ENCODE data around the gene SND1. TPM values are rescaled to one million over a fixed set of nuclear protein-coding genes. Genes with fewer than 3 reads are reported as not detected.

SND1 gene
- total and polyA plus RNA-seq, 2 of the 4 experiments (the other 2 are of a cell fraction): 154 to 294 TPM

DNA sequence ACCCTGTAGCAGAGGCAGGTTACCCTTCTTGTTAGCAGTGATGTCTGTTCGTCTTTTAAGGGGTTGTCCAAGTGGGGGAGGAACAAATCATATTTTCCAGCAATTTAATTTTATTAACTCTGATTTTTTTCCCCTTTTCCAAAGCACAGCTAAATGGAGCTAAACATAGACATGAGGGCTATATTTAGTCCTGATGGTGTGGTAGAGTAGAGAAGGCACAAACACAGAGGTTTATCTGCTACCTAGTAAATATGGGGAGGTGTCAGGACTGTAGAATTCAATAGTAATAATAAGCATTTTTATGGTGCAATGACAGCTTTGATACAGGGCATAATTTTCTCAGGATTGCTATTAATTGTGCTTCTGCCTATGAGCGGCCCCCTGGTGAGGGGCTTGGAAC lies 356.8 kb downstream of the SND1 start:
- H2BK15ac ChIP-seq (ENCODE audit: low read depth, low read length): no peak overlapping the region
- no peak overlapping the region for H3K4ac ChIP-seq (ENCODE audit: low read depth, low read length)
- H2BK120ac ChIP-seq (ENCODE audit: low read depth, low read length): no peak overlapping the region
- no peaks in the 10 kb centered on the region for H3K9me3 ChIP-seq (ENCODE audit: control insufficient read depth, insufficient read depth, low read length)
- no CpG with 5 or more reads among the region's 2 CpGs for WGBS, 2 experiments (ENCODE audit: extremely low coverage in 2 of 2, insufficient read length in 1 of 2)
- H3K27ac ChIP-seq (ENCODE audit: insufficient read depth, low read length): no peak overlapping the region
- H3K27me3 ChIP-seq (ENCODE audit: control insufficient read depth, insufficient read depth, low read length): no peaks in the 10 kb centered on the region
- H2AK5ac ChIP-seq (ENCODE audit: low read depth, low read length): no peak overlapping the region
- peaks cover 5% of the 10 kb centered on the region; the same call in 1 of the 2 replicates for H3K4me1 ChIP-seq (ENCODE audit: control insufficient read depth, insufficient read depth, low read length)
- H3K4me3 ChIP-seq (ENCODE audit: insufficient read depth, low read depth, low read length): no peak overlapping the region
- peaks cover 30% of the 10 kb centered on the region for H4K20me1 ChIP-seq (ENCODE audit: insufficient read depth, low read length)
- in situ Hi-C loops (cut with MboI; ENCODE audit: low sequenced_read_pairs) (no loop called here), dilution Hi-C loops (cut with HindIII; ENCODE audit: low sequenced_read_pairs, unreplicated experiment) (no loop called here), intact Hi-C loops (cut with micrococcal nuclease) (no loop called here)
- no peak overlapping the region for H4K91ac ChIP-seq (ENCODE audit: insufficient read depth, low read depth, low read length)
- H2AK9ac ChIP-seq (replicated peaks; ENCODE audit: low read depth, low read length, poor library complexity): no peak overlapping the region
- H2BK20ac ChIP-seq (ENCODE audit: low read depth, low read length): no peak overlapping the region
- peaks cover 19% of the 10 kb centered on the region for H3K9me1 ChIP-seq (ENCODE audit: insufficient read depth, low read length)
- no peak overlapping the region for H3K56ac ChIP-seq (ENCODE audit: extremely low read depth, insufficient read depth, low read length)
- CTCF ChIA-PET: interaction anchor here (0.6 to 1.8 kb wide), 3 partner anchors 11 to 297 kb away, joined by 3 to 4 read pairs (median 3); no protein-coding TSS in a partner anchor
- H3K14ac ChIP-seq (replicated peaks; ENCODE audit: low read depth, low read length): no peak overlapping the region
- H3K23ac ChIP-seq (ENCODE audit: low read depth, low read length): no peak overlapping the region
- peaks cover 7% of the 10 kb centered on the region; the same call in 1 of the 2 replicates for H3K36me3 ChIP-seq (ENCODE audit: control insufficient read depth, insufficient read depth, low read length)
- BruUV-seq (replicated peaks): no TSS peak
- no peak overlapping the region for H4K5ac ChIP-seq (ENCODE audit: low read depth, low read length)
- no peak overlapping the region for H3K18ac ChIP-seq (ENCODE audit: low read depth, low read length)
- H2BK5ac ChIP-seq (ENCODE audit: low read depth, low read length, poor library complexity, severe bottlenecking): no peak overlapping the region
- H2AFZ ChIP-seq (replicated peaks; ENCODE audit: low read length, poor library complexity): no peak overlapping the region
- TF ChIP-seq RFX5 (IDR thresholded peaks at IDR 0.05; ENCODE audit: low read depth, low read length) (no peak), RCOR1 (IDR thresholded peaks at IDR 0.05; ENCODE audit: insufficient replicate concordance, low read length) (no peak), BHLHE40 (IDR thresholded peaks at IDR 0.05; ENCODE audit: low read depth, low read length) (no peak), MXI1 (IDR thresholded peaks at IDR 0.05; ENCODE audit: borderline replicate concordance, low read depth, low read length) (no peak), SMC3 (IDR thresholded peaks at IDR 0.05; ENCODE audit: low read depth, low read length) (no peak), FOS (IDR thresholded peaks at IDR 0.05; ENCODE audit: low read depth, low read length) (no peak), NFE2L2 (IDR thresholded peaks at IDR 0.05; ENCODE audit: low read depth, low read length) (no peak), POLR2A (IDR thresholded peaks at IDR 0.05; ENCODE audit: low read depth, low read length) (no peak), RAD21 (IDR thresholded peaks at IDR 0.05; ENCODE audit: low read length) (no peak), CEBPB (IDR thresholded peaks at IDR 0.05; ENCODE audit: low read depth, low read length) (no peak), MAZ (IDR thresholded peaks at IDR 0.05; ENCODE audit: borderline replicate concordance, low read depth, low read length) (no peak), MAFK (IDR thresholded peaks at IDR 0.05; ENCODE audit: low read depth, low read length) (no peak), CHD1 (IDR thresholded peaks at IDR 0.05; ENCODE audit: low read depth, low read length) (no peak)
- TF ChIP-seq, protein P1, sequence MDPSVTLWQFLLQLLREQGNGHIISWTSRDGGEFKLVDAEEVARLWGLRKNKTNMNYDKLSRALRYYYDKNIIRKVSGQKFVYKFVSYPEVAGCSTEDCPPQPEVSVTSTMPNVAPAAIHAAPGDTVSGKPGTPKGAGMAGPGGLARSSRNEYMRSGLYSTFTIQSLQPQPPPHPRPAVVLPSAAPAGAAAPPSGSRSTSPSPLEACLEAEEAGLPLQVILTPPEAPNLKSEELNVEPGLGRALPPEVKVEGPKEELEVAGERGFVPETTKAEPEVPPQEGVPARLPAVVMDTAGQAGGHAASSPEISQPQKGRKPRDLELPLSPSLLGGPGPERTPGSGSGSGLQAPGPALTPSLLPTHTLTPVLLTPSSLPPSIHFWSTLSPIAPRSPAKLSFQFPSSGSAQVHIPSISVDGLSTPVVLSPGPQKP (IDR thresholded peaks at IDR 0.05; ENCODE audit: borderline replicate concordance, low read depth, low read length): no peak
- TF ChIP-seq, protein P2, sequence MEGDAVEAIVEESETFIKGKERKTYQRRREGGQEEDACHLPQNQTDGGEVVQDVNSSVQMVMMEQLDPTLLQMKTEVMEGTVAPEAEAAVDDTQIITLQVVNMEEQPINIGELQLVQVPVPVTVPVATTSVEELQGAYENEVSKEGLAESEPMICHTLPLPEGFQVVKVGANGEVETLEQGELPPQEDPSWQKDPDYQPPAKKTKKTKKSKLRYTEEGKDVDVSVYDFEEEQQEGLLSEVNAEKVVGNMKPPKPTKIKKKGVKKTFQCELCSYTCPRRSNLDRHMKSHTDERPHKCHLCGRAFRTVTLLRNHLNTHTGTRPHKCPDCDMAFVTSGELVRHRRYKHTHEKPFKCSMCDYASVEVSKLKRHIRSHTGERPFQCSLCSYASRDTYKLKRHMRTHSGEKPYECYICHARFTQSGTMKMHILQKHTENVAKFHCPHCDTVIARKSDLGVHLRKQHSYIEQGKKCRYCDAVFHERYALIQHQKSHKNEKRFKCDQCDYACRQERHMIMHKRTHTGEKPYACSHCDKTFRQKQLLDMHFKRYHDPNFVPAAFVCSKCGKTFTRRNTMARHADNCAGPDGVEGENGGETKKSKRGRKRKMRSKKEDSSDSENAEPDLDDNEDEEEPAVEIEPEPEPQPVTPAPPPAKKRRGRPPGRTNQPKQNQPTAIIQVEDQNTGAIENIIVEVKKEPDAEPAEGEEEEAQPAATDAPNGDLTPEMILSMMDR (conservative IDR thresholded peaks at IDR 0.05; ENCODE audit: low read depth, low read length): no peak
- TF ChIP-seq, protein P3, sequence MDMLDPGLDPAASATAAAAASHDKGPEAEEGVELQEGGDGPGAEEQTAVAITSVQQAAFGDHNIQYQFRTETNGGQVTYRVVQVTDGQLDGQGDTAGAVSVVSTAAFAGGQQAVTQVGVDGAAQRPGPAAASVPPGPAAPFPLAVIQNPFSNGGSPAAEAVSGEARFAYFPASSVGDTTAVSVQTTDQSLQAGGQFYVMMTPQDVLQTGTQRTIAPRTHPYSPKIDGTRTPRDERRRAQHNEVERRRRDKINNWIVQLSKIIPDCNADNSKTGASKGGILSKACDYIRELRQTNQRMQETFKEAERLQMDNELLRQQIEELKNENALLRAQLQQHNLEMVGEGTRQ (IDR thresholded peaks at IDR 0.05; ENCODE audit: low read depth, low read length): no peak
- DNase-seq (no peak), ATAC-seq (ENCODE audit: low read depth) (no peak)
- H4K8ac ChIP-seq (ENCODE audit: low read depth in 2 of 2, low read length in 2 of 2): no peak overlapping the region
- POLR2A ChIA-PET (ENCODE audit: unreplicated experiment): no interaction called here
- peaks cover 40 to 77% of the 10 kb centered on the region in 2 experiments for H3K79me1 ChIP-seq (ENCODE audit: low read depth in 1 of 2, low read length in 2 of 2)
- H3K4me2 ChIP-seq (ENCODE audit: low read depth, low read length): no peak overlapping the region
- H3K9ac ChIP-seq (ENCODE audit: low read depth, low read length): no peak overlapping the region
